ENCODE measurements around the gene TERB1. TPM values are rescaled to one million over a fixed set of nuclear protein-coding genes. Genes with fewer than 3 reads are reported as not detected.

The TERB1 gene
- total RNA-seq, 1 donor from 2014 or later = 0.17 TPM

DNA sequence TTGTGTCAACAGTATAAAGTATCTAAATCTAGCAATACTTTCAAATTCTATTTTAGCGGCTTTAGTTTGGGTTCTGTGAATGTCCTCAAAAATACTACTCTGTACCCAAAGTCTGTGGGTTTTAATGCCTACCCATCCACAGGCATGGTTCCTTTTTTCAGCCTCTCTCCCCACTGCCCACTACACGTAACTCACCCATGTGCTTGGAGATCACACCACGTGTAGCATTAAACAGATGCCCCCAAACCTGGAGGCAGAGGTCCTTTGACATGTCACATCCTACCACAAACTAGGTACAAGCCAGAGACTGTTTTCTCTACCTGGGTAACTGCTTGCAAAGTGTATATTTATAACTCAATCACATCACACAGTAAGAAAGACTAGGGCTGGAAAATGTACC lies 55.3 kb downstream of the TERB1 start:
- DNase-seq = no peak

DNA sequence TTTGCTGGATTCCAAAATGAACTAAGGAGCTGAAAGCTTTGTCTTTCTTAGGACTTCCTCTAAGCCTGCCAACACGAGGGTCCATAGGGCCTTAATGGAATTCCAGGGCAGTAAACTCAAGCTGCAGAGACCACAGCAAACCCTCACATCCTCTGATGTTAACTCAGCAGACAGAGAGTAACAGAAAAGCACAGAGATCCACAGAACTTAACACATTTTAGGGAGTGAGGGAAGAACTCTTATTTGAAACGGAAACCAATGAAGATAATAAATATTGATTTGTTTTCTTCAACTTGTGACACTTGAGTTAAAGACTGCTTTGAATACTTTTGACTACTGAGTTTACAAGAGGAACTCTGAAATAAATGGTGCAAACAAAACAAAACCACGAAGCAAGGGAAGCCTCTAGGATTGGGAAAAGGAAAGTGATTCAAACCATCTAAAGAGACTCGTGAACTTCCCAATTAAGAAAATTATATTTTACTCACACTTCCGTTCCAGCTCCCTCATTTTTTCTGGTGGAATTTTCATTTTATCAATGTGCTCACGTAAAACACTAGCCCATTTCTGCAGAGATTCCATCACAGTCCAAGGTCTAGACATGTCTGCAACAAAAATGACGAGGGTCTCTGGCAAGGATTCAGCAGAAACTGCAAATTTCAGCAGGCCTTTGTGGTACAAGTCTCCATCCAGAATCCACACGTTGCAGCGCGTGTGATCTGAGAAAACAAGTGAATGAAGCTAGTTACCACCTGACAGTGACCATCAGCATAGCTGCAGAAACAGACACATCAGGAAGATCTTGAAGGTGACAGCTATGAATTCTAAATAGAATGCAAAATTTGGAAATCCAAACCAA lies 59.2 kb downstream of the TERB1 start:
- peak; percentile 68 for DNase-seq

DNA sequence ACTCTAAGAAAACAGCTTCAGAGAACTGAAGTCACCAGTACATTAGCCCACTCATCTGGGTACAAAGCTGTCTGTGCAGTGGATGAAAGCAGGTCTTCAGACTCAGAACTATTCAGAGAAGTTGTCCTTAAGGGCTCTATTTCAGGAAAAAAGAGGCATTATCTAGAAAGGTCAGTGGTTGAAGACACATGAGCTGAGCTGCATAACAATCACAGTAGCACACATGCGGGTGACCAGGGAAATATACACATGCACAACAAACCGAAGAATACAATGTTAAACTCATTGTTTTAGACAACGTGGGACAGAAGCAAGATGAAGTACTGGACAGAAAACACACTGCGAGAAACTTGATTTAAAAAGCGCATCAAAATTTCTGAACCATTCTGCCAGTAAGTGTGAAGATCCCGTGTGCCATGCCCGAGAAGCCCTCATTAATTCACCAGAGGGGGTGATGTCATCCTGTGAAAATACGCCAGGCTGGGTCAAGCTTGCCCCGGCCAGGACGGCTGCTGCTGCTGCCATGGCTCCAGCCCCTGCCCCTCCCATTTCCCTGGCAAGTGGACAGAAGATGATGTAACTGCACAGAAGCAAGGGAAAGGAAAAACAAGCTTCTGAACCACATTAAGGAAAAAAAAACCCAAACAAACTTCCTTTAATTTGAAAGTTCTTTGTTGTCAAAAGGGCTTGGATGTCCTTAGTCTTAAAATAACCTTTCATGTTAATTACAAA lies 60.0 kb downstream of the TERB1 start:
- peak; percentile 96 for DNase-seq

DNA sequence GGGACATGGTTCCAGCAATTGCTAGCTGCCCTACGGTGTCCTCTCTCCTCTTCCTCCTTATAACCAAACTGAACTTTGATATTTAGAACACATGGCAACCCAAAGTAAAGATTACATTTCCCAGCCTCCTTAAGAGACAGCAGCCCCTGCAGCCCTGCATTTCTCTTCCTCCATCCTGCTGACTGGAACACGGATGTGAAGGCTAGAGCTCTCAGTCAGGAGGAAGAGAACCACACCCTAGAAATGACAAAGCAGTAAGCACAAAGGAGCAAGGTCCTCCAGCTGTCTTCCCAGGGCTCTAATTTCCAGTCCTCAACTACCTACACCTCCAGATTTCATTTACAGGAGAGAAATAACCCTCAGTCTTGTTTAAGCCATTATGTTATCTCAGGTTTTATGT lies 60.9 kb downstream of the TERB1 start:
- peak; percentile 49 for DNase-seq

DNA sequence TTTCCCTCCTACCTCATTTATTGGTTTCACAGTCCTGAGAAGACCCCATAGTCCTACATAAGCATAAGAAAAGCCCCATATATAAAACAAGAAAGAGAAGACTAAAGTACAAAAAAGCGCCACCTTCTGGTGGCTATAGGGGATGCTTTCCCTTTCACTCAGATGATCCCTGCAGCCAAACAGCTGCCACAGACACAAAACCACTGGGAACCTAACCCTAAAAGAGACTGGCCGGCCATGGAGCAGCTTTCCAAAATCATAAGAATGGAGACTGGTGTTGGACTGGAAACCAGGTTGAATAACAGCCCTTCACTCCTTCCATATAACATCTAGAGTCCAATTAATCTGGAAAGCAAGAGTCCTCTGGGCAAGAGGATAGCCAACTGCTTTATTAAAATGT lies 61.4 kb downstream of the TERB1 start:
- DNase-seq = peak; percentile 68

DNA sequence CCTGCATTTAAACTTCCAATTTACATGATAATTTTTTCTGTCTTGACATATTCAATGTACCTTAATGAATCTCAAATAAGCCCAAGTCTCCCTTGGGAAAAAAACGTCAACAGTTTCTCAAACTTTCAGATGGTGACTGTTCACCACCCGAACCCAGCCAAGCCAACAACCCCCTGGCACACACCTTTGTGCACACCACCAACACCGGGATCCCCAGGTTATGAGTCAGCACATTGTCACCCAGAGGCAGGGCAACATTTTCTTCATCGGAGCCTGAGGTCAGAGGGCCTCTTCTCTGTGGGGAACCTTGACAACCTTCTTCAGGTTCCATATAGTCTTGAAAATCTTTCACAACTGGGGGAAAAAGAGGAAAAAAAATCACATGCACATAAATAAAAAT lies 65.5 kb downstream of the TERB1 start:
- DNase-seq = no peak

DNA sequence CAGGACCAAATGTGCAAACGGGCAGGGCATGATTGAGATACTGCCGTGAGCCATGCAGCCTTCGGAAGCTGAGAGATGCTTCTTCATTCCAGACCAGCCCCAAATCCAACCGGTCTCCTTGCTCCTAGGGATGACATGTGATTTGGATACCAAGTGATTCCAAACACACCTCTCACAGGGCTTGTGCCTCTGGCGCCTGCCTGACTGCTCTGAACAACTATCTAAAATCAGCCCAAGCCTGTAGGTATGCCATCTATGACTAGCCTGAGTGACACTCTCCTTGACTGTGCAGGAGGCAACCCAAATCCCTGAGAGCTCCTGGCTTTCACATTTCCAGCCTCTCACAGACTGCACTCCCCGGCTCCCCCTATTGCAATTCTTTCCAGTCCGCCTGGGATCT lies 70.3 kb downstream of the TERB1 start:
- no peak for DNase-seq

DNA sequence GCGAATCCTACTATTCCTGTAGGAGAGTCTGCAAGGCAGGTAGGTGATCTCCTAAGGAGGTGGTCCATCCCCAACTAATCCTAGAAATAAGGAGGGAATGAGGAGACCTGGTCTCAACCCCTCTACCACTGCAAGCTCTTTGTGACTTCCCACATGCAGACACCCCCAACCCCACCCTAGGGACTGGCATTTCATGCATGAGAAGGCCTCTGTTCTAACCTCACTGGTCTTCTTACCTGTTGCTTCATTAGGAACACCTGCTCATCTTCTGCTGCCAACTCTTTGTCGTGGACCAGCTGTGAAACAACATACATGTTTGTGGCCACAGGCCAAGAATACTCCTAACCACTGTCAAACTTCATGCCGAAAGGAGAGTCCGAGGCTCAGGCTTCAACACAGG lies 72.6 kb downstream of the TERB1 start:
- no peak for DNase-seq

DNA sequence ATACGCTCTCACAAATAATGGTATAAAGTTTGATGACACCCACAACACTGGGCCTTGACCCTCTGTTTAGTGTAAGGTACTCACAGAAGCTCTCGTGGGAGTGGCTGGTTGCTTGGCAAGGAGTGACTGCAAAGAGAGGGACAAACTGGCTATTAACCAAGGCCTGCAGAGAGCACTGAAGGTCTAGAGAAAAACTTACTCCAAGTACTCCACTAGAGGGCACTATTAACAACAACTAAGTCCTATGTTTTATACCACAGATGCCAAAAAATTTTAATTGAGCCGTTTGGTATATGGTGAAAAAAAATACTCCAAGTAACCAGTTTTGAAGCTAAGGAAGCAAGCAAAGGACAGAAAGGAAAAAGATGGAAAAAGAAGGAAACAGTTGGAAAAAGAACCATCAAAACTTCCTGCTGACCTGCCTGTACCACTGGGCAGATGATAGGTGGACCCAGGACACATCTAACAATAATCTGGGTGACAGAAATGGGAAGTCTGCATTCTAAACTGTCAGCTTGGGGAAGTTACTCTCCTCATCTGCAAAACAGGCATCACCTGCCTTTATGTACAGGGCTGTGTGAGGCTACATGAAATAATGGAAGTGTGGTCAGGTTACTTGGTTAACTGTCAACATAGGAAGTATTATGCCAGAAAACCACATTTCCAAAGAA lies 73.1 kb downstream of the TERB1 start:
- DNase-seq = peak; percentile 75

DNA sequence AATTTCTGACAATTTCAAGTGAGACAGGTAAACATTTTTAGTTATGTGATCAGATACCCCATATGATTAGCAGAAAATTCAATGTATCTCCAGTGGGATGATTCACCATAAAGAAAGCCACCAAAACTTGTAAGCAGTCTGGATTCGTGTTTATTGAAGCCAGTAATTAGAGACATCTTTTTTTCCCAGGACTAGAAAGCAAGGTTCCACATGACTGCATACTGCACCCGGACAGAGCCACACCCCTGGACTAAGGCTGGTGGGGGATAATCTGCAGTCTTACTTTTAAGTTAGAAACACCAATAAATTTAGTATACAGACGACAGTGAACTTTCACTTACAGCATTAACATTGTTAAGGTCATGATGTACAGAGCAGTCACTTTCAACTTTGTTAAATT lies 80.6 kb downstream of the TERB1 start:
- no peak for DNase-seq

DNA sequence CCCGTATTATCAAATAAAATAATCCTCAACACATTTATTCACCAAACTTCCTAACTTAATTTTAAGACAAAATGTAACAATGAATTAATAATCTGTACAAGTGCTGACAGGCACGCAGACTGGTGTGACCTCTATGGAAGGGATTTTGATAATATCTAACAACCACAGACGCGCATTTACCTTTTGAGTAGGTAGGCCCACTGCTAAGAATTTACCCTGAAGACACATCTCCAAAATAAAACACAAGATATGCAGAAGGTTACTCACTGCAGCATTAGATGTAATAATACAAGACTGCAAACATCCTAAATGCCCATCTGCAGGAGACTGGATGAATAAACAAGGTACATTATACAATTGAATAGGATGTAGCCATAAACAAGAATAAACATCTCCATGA lies 82.1 kb downstream of the TERB1 start:
- DNase-seq = no peak

DNA sequence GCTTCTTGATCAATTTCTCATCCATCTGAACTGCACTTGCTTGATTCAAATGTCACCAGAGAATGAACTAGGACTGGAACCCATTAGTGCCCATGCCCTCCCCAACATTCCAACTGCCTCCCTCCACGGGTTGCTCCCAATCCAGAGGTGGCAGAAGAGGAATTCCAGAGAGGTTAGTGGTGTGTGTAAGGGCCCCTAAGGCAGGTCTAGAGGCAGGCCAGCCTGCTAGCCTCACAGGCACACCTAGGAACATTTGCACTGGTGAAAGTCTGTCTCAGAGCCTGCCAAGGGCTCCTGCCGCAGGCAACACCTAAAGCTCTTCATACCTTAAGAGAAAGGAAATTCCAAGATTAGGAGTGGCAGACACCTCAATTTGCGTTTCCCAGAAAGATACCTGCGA lies 83.6 kb downstream of the TERB1 start:
- no peak for DNase-seq

DNA sequence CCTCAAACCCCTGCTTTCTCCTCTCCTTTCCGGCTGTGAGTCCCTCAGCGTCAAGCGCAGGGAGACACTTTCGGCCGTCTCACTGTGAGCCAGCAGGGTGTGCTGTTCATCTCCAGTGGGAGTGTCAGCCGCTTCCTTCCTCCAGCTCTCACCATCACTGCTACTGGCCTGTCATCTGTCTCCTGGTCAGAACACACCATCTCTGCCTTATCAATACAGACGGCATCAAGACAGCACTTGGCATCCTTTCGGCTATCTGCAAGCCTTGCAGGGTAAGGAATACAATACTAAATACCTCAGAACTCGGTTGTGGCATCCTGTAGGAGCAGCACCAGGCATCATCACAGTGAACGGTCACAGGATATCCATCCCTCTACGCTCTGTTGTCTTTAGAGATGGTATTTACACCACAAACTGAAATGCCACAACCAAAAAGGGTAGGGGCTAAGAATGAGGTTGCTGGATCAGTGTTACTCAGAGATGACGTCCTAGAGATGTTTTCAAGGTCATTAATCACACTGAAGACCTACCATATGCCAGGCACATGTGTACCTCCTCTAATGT lies 84.2 kb downstream of the TERB1 start:
- peak; percentile 73 for DNase-seq

DNA sequence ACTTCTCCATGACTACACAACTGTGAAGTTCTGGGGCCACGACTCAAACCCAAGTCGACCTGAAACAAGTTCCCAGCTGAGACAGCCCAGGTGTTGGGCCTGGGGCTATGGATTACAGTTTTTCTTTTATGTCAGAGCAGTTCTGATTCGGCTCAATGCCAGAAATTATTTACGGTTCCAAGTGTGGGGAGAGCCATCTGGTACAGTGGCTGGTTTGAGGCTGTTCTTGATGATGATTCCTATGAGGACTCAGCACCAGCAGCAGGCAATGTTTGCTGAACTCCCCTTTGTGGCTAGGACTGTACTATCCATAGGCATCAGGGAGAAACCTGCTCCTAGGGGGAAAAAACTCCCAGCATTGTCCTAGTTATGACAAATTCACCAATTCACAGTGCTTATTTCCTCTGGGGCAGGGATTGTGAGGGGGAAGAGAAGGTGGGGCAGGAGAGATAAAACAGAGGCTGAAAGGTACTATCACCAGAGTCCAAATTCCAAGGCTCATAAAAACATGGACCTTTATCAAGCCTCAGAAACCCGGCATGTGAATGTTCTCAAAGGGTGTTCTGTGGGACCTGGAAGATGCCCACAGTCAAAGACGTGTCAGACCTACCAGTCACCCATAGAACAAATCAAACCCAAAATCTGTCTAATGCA lies 86.6 kb downstream of the TERB1 start:
- DNase-seq = no peak

DNA sequence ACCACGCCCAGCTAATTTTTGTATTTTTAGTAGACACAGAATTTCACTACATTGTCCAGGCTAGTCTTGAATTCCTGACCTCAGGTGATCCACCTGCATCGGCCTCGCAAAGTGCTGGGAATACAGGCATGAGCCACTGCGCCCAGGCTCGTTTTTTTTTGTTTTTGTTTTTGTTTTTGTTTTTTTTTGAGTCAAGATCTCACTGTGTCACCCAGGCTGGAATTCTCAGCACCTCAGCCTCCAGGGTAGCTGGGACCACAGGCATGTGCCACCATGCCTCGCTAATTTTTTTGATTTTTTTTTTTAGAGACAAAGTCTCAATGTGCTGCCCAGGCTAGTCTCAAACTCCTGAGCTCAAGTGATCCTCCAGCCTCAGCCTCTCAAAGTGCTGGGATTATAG lies 87.3 kb downstream of the TERB1 start:
- DNase-seq = no peak

DNA sequence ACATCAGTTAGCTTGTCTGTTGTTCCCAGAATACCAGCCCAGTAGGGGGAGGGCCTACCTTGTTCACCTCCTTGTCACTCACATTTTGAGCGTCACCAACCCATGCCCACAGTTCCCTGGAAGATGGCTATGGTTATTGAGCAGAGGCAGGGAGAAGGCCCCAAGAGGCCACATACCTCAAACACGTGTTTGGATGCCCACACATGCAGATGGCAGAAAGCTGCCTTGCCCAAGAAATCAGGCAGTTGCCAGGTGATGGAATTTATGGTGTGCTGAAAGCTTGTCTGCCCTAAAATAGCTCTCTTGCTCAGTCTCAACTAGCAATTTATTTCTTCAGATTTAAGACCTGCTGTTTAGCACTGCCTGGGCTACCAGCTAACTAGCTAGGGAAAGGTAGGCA lies 88.3 kb downstream of the TERB1 start:
- DNase-seq = no peak

DNA sequence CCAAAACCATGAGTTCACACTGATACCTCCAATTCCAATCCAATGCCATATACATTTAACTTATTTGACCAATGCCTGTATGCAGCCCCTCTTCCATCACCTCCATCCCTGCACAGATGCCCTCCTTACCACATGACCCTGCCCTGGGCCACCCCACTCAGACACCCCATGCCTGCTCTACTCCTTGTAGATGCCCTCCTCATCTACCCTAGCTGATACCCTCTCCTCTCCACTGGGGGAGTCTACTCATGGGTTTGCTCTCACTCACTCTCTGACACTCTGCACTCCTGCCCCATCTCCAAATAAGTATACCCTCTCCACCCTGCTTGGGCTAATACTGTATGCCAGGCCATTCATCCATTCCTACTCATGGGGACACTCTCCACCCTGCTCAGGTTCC lies 88.9 kb downstream of the TERB1 start:
- no peak for DNase-seq

DNA sequence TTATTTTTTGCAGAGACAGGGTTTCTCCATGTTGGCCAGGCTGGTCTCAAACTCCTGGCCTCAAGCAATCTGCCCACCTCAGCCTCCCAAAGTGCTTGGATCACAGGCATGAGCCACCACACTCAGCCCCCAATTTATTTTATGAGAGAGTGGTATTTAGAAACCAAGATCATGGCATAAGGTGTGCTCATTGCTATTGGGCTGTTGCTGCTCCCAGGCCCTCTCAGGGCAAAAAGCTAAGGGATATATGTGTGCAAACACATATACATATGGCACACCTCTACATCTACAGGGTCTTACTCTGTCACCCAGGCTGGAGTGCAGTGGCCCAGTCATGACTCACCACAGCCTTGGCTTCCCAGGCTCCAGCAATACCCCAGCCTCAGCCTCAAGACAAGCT lies 89.8 kb downstream of the TERB1 start:
- DNase-seq = no peak

DNA sequence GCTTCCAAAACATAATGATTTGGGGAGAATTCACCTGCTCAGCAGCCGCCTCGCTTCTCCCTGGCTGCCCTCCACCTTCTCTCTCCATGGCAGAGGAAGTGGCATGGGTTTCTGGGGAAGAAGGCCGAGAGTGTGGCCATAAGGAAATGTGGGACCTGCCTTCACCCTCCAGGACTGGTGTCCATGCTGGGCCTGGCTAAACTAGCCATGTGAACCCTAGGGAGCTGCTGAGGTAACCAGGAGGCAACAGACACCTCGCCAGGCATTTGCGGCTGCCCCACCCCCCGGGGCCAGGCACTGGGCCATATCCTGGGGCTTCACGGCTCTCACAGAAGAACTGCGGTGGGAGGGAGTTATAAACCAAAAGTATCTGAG lies 94.9 kb downstream of the TERB1 start:
- no peak for DNase-seq

DNA sequence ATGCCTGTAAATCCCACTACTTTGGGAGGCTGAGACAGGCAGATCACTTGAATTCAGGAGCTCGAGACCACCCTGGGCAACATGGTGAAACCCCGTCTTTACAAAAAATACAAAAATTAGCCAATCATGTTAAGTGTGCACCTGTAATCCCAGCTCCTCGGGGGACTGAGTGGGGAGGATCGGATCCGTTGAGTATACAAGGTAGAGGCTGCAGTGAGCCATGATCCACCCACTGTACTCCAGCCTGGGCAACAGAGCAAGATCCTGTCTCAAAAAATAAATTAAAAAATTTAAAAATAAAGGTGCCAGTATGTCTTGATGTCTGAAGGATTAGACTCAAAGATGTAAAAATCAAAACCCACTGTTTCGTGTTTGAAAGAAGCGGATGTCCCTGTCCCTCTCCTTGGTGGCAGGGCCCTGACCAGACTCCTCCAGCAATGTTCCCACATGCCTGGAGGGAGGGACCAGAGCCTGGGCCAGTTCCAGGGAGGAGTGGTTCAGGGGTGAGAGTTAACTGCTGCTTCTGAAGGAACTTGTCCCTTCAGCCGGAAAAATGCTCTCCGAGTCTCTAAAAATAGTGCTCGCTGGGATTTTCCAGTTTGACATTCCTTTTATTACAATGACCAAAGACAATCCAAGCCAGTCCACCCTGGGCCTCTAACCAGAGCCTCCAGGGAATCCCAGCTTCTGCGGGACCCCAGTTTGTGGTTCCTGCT lies 95.4 kb downstream of the TERB1 start:
- peak; percentile 38 for DNase-seq

Data from dermis blood vessel endothelial cell (primary cell).